Fibroblast of skin of back (primary cell): Measurements from ENCODE around the gene ZFYVE19.

Source experiments
- DNase-seq: peaks from one replicate; pipeline ENCODE4 v3.0.0-alpha.2; 2013

ZFYVE19 gene

GRCh38 chr15:40815042-40815698 is 8.3 kb downstream of the ZFYVE19 start:
- no peak for DNase-seq

GRCh38 chr15:40819048-40819447 is 12.2 kb downstream of the ZFYVE19 start:
- DNase-seq, result no peak

GRCh38 chr15:40821195-40821594 is 14.3 kb downstream of the ZFYVE19 start:
- no peak for DNase-seq

- peak; percentile 40 for DNase-seq
Measured at GRCh38 chr15:40823572-40824343, 16.9 kb downstream of the ZFYVE19 start.

- no peak for DNase-seq
Measured at GRCh38 chr15:40825661-40826422, 19.0 kb downstream of the ZFYVE19 start.

- DNase-seq, result no peak
Measured at GRCh38 chr15:40826423-40827075, 19.7 kb downstream of the ZFYVE19 start.

GRCh38 chr15:40828447-40829036 is 21.7 kb downstream of the ZFYVE19 start, which contains the start of gene PPP1R14D:
Gene PPP1R14D (minus strand): TSS chr15:40828708. CDS start chr15:40828641, 67 bp downstream.
- no peak for DNase-seq

GRCh38 chr15:40829115-40829514 is 22.2 kb downstream of the ZFYVE19 start:
- DNase-seq, result no peak

- DNase-seq, result no peak
Measured at GRCh38 chr15:40830884-40831283, 24.0 kb downstream of the ZFYVE19 start.

GRCh38 chr15:40831861-40832260 is 25.0 kb downstream of the ZFYVE19 start:
- no peak for DNase-seq

- DNase-seq, result no peak
Measured at GRCh38 chr15:40832903-40833302, 26.0 kb downstream of the ZFYVE19 start.

- DNase-seq, result no peak
Measured at GRCh38 chr15:40836020-40836419, 29.1 kb downstream of the ZFYVE19 start.

GRCh38 chr15:40838756-40839155 is 31.9 kb downstream of the ZFYVE19 start:
- DNase-seq, result no peak

GRCh38 chr15:40841741-40842140 is 34.9 kb downstream of the ZFYVE19 start:
- DNase-seq, result no peak

- no peak for DNase-seq
Measured at GRCh38 chr15:40843261-40843884, 36.5 kb downstream of the ZFYVE19 start.

- DNase-seq, result no peak
Measured at GRCh38 chr15:40843885-40844695, 37.2 kb downstream of the ZFYVE19 start, which contains the start of gene SPINT1. Gene SPINT1 (plus strand): TSS chr15:40844048. CDS start chr15:40844555, 507 bp downstream.

- no peak for DNase-seq
Measured at GRCh38 chr15:40844696-40845030, 37.8 kb downstream of the ZFYVE19 start.

- DNase-seq, result no peak
Measured at GRCh38 chr15:40845036-40845435, 38.1 kb downstream of the ZFYVE19 start.

- no peak for DNase-seq
Measured at GRCh38 chr15:40845511-40846284, 38.8 kb downstream of the ZFYVE19 start.

- DNase-seq, result no peak
Measured at GRCh38 chr15:40846841-40847222, 39.9 kb downstream of the ZFYVE19 start.
